A204.1 (cell line): Measurements from ENCODE around the gene EPHB3.

Experiments
- FAIRE-seq: peaks from 2 replicates; lab custom pipeline; 2012; peaks lifted over from hg19 to GRCh38; lab: Jason Lieb, UNC

Gene EPHB3

DNA sequence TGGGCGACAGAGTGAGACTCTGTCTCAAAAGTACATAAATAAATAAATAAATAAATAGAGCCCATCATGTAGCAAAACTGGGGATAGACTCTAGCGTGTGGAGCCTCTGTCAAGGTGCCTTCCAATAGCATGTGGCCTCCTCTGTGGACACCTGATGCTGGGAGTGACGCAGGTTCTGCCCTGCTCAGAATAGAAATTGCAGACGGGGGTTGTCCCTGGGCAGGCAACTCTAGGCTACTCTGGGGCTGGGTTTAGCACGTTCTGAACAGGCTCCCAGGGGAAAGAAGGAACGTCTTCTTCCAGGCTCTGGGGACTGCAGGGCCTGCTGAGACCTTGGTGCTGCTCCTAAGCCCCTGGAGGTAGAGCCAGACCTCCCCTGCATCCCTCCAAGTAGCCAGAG, 65.3 kb downstream of the EPHB3 start:
- FAIRE-seq = no peak

GRCh38 chr3:184629555-184630160, 68.1 kb downstream of the EPHB3 start:
- no peak for FAIRE-seq

GRCh38 chr3:184630861-184631471, 69.4 kb downstream of the EPHB3 start:
- FAIRE-seq = no peak

DNA sequence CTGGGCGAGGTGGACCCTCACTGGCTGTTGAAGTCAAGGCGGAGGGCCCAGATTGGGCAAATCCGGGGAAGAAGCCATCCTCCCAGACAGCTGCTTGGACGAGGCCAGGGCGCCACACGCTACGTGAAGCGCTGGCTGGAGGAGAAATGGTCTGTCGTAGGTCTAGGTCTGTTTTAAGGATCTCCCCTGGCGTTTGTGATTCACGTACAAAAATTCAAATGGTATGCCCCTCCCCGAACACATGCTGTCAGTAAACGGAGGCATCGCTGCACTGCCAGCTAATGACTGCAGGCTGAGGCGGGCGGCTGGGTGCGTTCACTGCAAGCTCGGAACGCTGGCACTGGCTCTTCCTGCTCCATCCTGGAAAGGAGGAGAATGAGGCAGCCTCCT, 69.9 kb downstream of the EPHB3 start:
- FAIRE-seq = no peak
